Measurements from ENCODE around the gene DRC7.

DNA sequence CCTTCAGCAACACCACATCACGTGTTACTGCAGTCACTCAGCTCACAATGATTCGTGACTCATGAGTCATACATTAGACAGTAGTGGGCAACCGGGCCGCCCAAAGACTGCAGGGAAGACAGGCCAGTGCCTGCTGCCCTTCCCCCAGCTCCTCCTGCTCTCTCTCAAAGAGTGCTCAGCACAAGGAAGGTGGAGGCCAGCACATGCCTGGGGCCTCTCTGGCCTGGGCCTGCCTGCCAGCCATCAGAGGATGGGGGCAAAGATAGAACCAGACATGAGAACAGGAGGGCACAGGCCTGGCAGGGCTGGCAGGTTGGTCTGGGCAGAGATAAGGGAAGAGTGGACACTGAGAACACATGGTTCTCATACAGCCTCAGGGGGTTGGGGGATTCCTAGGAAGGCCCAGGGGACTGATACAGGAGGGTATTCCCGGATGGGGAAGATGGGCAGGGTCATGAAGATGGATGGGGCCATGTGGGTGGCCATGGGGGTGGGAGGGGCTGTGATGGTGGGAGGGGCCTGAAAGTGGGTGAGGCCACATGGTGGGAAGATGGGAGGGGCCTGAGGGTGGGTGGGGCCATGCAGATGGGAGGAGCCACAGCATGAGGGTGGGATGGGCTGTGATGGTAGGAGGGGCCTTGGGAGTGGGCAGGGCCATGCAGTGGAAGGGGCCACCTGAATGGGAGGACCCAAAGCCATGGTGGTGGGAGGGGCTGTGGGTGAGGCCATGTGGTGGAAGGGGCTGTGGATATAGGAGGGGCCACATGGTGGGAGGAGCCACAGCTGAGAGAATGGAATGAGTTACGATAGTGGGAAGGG is 69.9 kb downstream of the DRC7 start:
- TF ChIP-seq CTCF (conservative IDR thresholded peaks at IDR 0.05): no peak
- TF ChIP-seq ZFX (IDR thresholded peaks at IDR 0.05): no peak

All from C4-2B (cell line).